HG03442 (cell line): ENCODE data around the gene TMBIM4.

Source experiments
- ATAC-seq: cut with Tn5 transposase; IDR thresholded peaks from one replicate; pipeline ENCODE4 v1.9.1; 2021; ENCODE audit warnings: mild to moderate bottlenecking, moderate library complexity; ENCODE audit not compliant: unreplicated experiment

TMBIM4 gene

GRCh38 chr12:66103016-66103913, 66.5 kb downstream of the TMBIM4 start:
- no peak for ATAC-seq

GRCh38 chr12:66092559-66093269, 77.1 kb downstream of the TMBIM4 start:
- peak; percentile 66 for ATAC-seq

- no peak for ATAC-seq
Observed at GRCh38 chr12:66090157-66090556, 79.6 kb downstream of the TMBIM4 start.

- ATAC-seq, result peak; percentile 71
Observed at GRCh38 chr12:66087365-66087943, 82.3 kb downstream of the TMBIM4 start.

- no peak for ATAC-seq
Observed at GRCh38 chr12:66085998-66086397, 83.8 kb downstream of the TMBIM4 start.
